HCT116 (cell line): ENCODE measurements around the gene TAF1B. TPM values are rescaled to one million over a fixed set of nuclear protein-coding genes. Genes with fewer than 3 reads are reported as not detected.

Experiments used
- ATAC-seq: fragments of 200-7000 bp; cut with Tn5 transposase; 2 replicates; pipeline ENCODE4 v1.9.1; 2020; ENCODE audit warnings: mild to moderate bottlenecking, moderate library complexity
- BruUV-seq: library from RNA; stranded (reverse); fragments of 400-500 nt; replicated peaks from 2 replicates; lab custom pipeline; 2021; lab: Mats Ljungman, UMichigan
- CTCF ChIA-PET: fragments of 300-600 bp; sonication (Branson Sonifier 250); formaldehyde crosslinking; loops from one replicate; lab custom pipeline; 2021; ENCODE audit warnings: antibody characterized with exemption; lab: Charles Lee
- POLR2A ChIA-PET: fragments of 300-600, 350-600 bp; sonication (Branson Sonifier 250); formaldehyde crosslinking; loops from one replicate; lab custom pipeline; 2021; ENCODE audit warnings: antibody characterized with exemption; lab: Charles Lee
- RAD21 ChIA-PET, 2 experiments: fragments of 300-600 bp; sonication (Branson Sonifier 250); formaldehyde crosslinking; loops; one replicate each; lab custom pipeline; 2023; ENCODE audit warnings: low total read pairs in 2 of 2; ENCODE audit not compliant: uncharacterized antibody in 2 of 2, unreplicated experiment in 2 of 2, low non-redundant PET in 1 of 2; lab: Charles Lee
- DNase-seq: peaks from one replicate; pipeline ENCODE4 v3.0.0-alpha.2; 2010; ENCODE audit warnings: low read depth, low spot score
- H2AFZ ChIP-seq: fragments of 200-600 bp; shearing (Covaris generic), sonication (generic); 2 replicates; pipeline ENCODE4 v1.6.1; 2017; ENCODE audit warnings: low read depth, mixed run types, mixed read lengths, antibody characterized with exemption, low read length; ENCODE audit not compliant: poor library complexity, severe bottlenecking
- H3K27ac ChIP-seq: 2 replicates; pipeline ENCODE4 v1.5.1; 2012; ENCODE audit warnings: low read depth, low read length
- H3K27me3 ChIP-seq: fragments of 200-600 bp; sonication (generic); 2 replicates; pipeline ENCODE4 v1.6.1; 2016; ENCODE audit warnings: mixed run types, low read length, mixed read lengths; ENCODE audit not compliant: insufficient read depth
- H3K36me3 ChIP-seq, 2 experiments: fragments of 200-500 bp in 1 of 2; fragments of 200-600 bp in 1 of 2; sonication (Bioruptor generic) in 1 of 2; sonication (generic) in 1 of 2; 2 replicates each; pipeline versions ENCODE4 v1.5.1 to v1.6.1; 2014 to 2016; ENCODE audit warnings: low read length in 2 of 2, inconsistent platforms in 1 of 2, mixed read lengths in 1 of 2, mixed run types in 1 of 2; ENCODE audit not compliant: insufficient read depth in 2 of 2, control insufficient read depth in 1 of 2
- H3K4me1 ChIP-seq, 2 experiments: fragments of 200-600 bp in 1 of 2; sonication (generic) in 1 of 2; 2 replicates each; pipeline versions ENCODE4 v1.5.1 to v1.6.1; 2012 to 2017; ENCODE audit warnings: low read length in 2 of 2, inconsistent platforms in 1 of 2, mild to moderate bottlenecking in 1 of 2, mixed read lengths in 1 of 2, mixed run types in 1 of 2, moderate library complexity in 1 of 2; ENCODE audit not compliant: insufficient read depth in 2 of 2, control insufficient read depth in 1 of 2
- H3K4me2 ChIP-seq: fragments of 200-600 bp; sonication (generic); 2 replicates; pipeline ENCODE4 v1.6.1; 2017; ENCODE audit warnings: mixed run types, low read length, mixed read lengths
- H3K4me3 ChIP-seq, 2 experiments: fragments of 200-600 bp in 1 of 2; sonication (generic) in 1 of 2; replicated peaks in 1 of 2; 2 replicates each; pipeline ENCODE4 v1.5.1; 2011 to 2016; ENCODE audit warnings: low read length in 2 of 2, control low read depth in 1 of 2, low read depth in 1 of 2, mild to moderate bottlenecking in 1 of 2, mixed read lengths in 1 of 2, mixed run types in 1 of 2
- H3K79me2 ChIP-seq: fragments of 200-600 bp; sonication (generic); 2 replicates; pipeline ENCODE4 v1.6.1; 2017; ENCODE audit warnings: mild to moderate bottlenecking, mixed run types, low read length, moderate library complexity, mixed read lengths; ENCODE audit not compliant: insufficient read depth
- H3K9ac ChIP-seq: fragments of 200-600 bp; sonication (generic); 2 replicates; pipeline ENCODE4 v1.6.1; 2016; ENCODE audit warnings: low read length, mixed read lengths
- H3K9me2 ChIP-seq: fragments of 200-600 bp; sonication (generic), shearing (Covaris generic); 2 replicates; pipeline ENCODE4 v1.6.1; 2017; ENCODE audit warnings: mixed run types, mild to moderate bottlenecking, moderate library complexity; ENCODE audit not compliant: insufficient read depth
- H3K9me3 ChIP-seq, 2 experiments: fragments of 200-500 bp in 1 of 2; fragments of 200-600 bp in 1 of 2; sonication (Bioruptor generic) in 1 of 2; sonication (generic) in 1 of 2; 2 replicates each; pipeline ENCODE4 v1.6.1; 2014 to 2017; ENCODE audit warnings: low read length in 2 of 2, mixed read lengths in 2 of 2, inconsistent platforms in 1 of 2, low read depth in 1 of 2, mild to moderate bottlenecking in 1 of 2, mixed run types in 1 of 2, moderate library complexity in 1 of 2; ENCODE audit not compliant: control insufficient read depth in 1 of 2, insufficient read depth in 1 of 2
- H4K20me1 ChIP-seq: fragments of 200-600 bp; sonication (generic), shearing (Covaris generic); 2 replicates; pipeline ENCODE4 v1.6.1; 2017; ENCODE audit warnings: mixed run types, mild to moderate bottlenecking, moderate library complexity; ENCODE audit not compliant: insufficient read depth
- CTCF ChIP-seq, 3 experiments: fragments of 200-600 bp in 1 of 3; sonication (generic) in 1 of 3; IDR thresholded peaks in 2 of 3; conservative IDR thresholded peaks in 1 of 3; 2 replicates each; pipeline ENCODE4 v1.5.1; 2012 to 2017; ENCODE audit warnings: low read depth in 2 of 3, low read length in 2 of 3, antibody characterized with exemption in 1 of 3, borderline replicate concordance in 1 of 3, control low read depth in 1 of 3, mild to moderate bottlenecking in 1 of 3, mixed read lengths in 1 of 3, mixed run types in 1 of 3, moderate library complexity in 1 of 3; ENCODE audit not compliant: insufficient read depth in 1 of 3
- EGR1 ChIP-seq: IDR thresholded peaks from 2 replicates; pipeline ENCODE4 v1.6.1; 2012; ENCODE audit warnings: low read depth
- EZH2phosphoT487 ChIP-seq: fragments of 200-600 bp; IDR thresholded peaks from 2 replicates; pipeline ENCODE4 v1.6.1; 2018; ENCODE audit warnings: antibody characterized with exemption, borderline replicate concordance
- JUND ChIP-seq: IDR thresholded peaks from 2 replicates; pipeline ENCODE4 v1.6.1; 2012
- POLR2A ChIP-seq: IDR thresholded peaks from 2 replicates; pipeline ENCODE4 v1.7.0; 2011; ENCODE audit warnings: borderline replicate concordance; ENCODE audit not compliant: insufficient read depth, insufficient read length; ENCODE audit errors: extremely low read depth
- POLR2AphosphoS5 ChIP-seq: IDR thresholded peaks from 2 replicates; pipeline ENCODE4 v1.6.1; 2011; ENCODE audit warnings: mild to moderate bottlenecking, low read depth, low read length, moderate library complexity
- RAD21 ChIP-seq: IDR thresholded peaks from 2 replicates; pipeline ENCODE4 v1.6.1; 2012; ENCODE audit warnings: low read depth, mild to moderate bottlenecking
- SIN3A ChIP-seq: IDR thresholded peaks from 2 replicates; pipeline ENCODE4 v1.6.1; 2012; ENCODE audit warnings: low read depth
- SP1 ChIP-seq: IDR thresholded peaks from 2 replicates; pipeline ENCODE4 v1.6.1; 2012; ENCODE audit warnings: low read depth
- SRF ChIP-seq: IDR thresholded peaks from 2 replicates; pipeline ENCODE4 v1.6.1; 2012; ENCODE audit warnings: low read depth
- TCF7L2 ChIP-seq: IDR thresholded peaks from 2 replicates; pipeline ENCODE4 v1.7.0; 2011; ENCODE audit warnings: borderline replicate concordance, inconsistent platforms; ENCODE audit not compliant: insufficient read depth, insufficient read length; ENCODE audit errors: extremely low read depth
- ZBTB33 ChIP-seq: IDR thresholded peaks from 2 replicates; pipeline ENCODE4 v1.6.1; 2011; ENCODE audit warnings: mild to moderate bottlenecking, low read length, moderate library complexity; ENCODE audit not compliant: insufficient replicate concordance; ENCODE audit errors: extremely low read depth
- ZNF274 ChIP-seq: fragments of 200-500 bp; sonication (Bioruptor generic); IDR thresholded peaks from 2 replicates; pipeline ENCODE4 v1.6.1; 2014; ENCODE audit warnings: mild to moderate bottlenecking, low read depth, low read length, inconsistent platforms
- intact Hi-C: fragments of 100-400 bp; cut with micrococcal nuclease; formaldehyde crosslinking; loops from 2 replicates; pipeline ENCODE4 v1.10.0; 2022
- total RNA-seq: library from RNA; stranded (reverse); gene quantifications from one replicate; pipeline ENCODE4 v1.2.1, GENCODE V29; 2021; ENCODE audit not compliant: unreplicated experiment

TAF1B gene
- total RNA-seq, 1 experiment from 2014 or later = 27.9 TPM

DNA sequence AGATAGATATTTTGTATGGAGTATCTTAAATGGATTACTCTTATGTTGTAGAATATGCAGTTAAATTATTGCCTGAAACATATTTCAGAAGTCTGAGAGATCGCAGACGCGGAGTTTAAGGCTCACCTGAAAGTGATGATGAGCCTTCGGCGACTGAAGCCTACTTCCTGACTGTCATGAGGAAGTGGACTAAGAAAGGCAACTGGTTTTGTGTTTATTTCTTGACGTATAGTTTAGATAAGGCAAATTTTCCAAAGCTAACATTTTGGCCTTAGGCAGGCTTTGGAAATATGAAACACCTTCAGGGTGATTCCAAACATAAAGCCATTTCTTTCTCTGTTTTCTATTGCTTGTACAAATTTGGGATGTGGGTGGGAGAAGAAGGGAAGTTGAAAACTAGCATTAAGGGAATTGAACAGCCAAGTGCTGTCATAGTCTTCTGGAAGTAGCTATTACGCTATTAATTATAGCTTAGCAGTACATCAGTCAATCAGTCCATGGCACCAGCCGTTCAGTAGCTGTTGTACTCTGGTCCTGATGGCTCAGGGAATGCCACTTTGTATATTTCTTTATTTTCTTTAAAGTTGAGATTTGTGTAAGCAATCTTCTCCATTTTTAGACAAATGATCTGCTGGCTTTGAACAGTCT is 109.7 kb downstream of the TAF1B start:
- no peaks in the 10 kb centered on the region for H3K27me3 ChIP-seq
- no peaks in the 10 kb centered on the region for H3K36me3 ChIP-seq
- no peak for DNase-seq
- intact Hi-C loops = loop anchor here (2.0 kb wide), 1 partner anchor 22 kb away; no protein-coding TSS in a partner anchor
- no peak overlapping the region for H3K4me3 ChIP-seq
- H3K79me2 ChIP-seq = no peaks in the 10 kb centered on the region
- no peaks in the 10 kb centered on the region for H4K20me1 ChIP-seq
- RAD21 ChIA-PET = no interaction called here
- H3K9me2 ChIP-seq = no peaks in the 10 kb centered on the region
- no peaks in the 10 kb centered on the region for H3K9me3 ChIP-seq
- peaks cover 13 to 31% of the 10 kb centered on the region in 2 experiments for H3K4me1 ChIP-seq
- H3K4me2 ChIP-seq = peak overlapping the region; percentile 93
- BruUV-seq = no TSS peak
- no peak overlapping the region for H3K9ac ChIP-seq
- no peak for ATAC-seq
- no peak overlapping the region for H2AFZ ChIP-seq
- no peak overlapping the region for H3K27ac ChIP-seq
- POLR2A ChIA-PET = no interaction called here
- CTCF ChIA-PET = no interaction called here
- TF ChIP-seq ZBTB33 (no peak), EGR1 (no peak), RAD21 (no peak), TCF7L2 (no peak), POLR2A (no peak), EZH2phosphoT487 (no peak), ZNF274 (no peak), JUND (no peak), POLR2AphosphoS5 (no peak), CTCF (IDR thresholded peaks at IDR 0.05 in 2 of 3, conservative IDR thresholded peaks at IDR 0.05 in 1 of 3; ENCODE audit: borderline replicate concordance in 1 of 3, insufficient read depth in 1 of 3, low read depth in 2 of 3, low read length in 2 of 3) (no peak), SP1 (no peak), SRF (no peak), SIN3A (no peak)
